Stomach (tissue), 4 donors: ENCODE data around the gene INPP4B.

Experiments used
- CTCF ChIP-seq, 7 experiments: fragments of 450-650 bp in 4 of 7; fragments of 200-600 bp in 3 of 7; sonication (generic) in 3 of 7; IDR thresholded peaks; one replicate each; pipeline ENCODE4 v1.5.1; 2016 to 2019; ENCODE audit warnings: antibody characterized with exemption in 7 of 7, control low read depth in 2 of 7, mild to moderate bottlenecking in 1 of 7
- POLR2AphosphoS5 ChIP-seq, 3 donors: sonication (generic); formaldehyde crosslinking; IDR thresholded peaks; one replicate each; pipeline ENCODE4 v1.6.1; 2016; ENCODE audit warnings: antibody characterized with exemption in 3 of 3

- TF ChIP-seq CTCF (IDR thresholded peaks at IDR 0.05) (no peak), POLR2AphosphoS5 (IDR thresholded peaks at IDR 0.05) (no peak)
These were observed 580.2 kb downstream of the INPP4B start for GRCh38 chr4:142265946-142266345.
